T-cell (primary cell): Measurements from ENCODE around the gene HAUS3. TPM values are rescaled to one million over a fixed set of nuclear protein-coding genes. Genes with fewer than 3 reads are reported as not detected.

ENCODE experiments used
- ATAC-seq, 4 experiments: fragments of 200-7000 bp in 3 of 4; fragments of 150-1000 bp in 1 of 4; cut with Tn5 transposase; replicated peaks in 1 of 4; 1 replicate in 3 of 4; 2 replicates in 1 of 4; pipeline ENCODE4 v1.10.0; 2021; ENCODE audit warnings: moderate library complexity in 3 of 4, mild to moderate bottlenecking in 2 of 4, moderate number of reproducible peaks in 1 of 4
- CTCF ChIA-PET, 2 donors: fragments of 300-600 bp; sonication (Branson Sonifier 250); formaldehyde crosslinking; loops; one replicate each; lab custom pipeline; 2022; ENCODE audit warnings: antibody characterized with exemption in 2 of 2; lab: Charles Lee
- POLR2A ChIA-PET, 2 donors: fragments of 300-600 bp; sonication (Branson Sonifier 250); formaldehyde crosslinking; loops; one replicate each; lab custom pipeline; 2022; ENCODE audit warnings: antibody characterized with exemption in 2 of 2; lab: Charles Lee
- DNase-seq, 35 experiments: peaks; one replicate each; pipeline versions ENCODE4 v3.0.0 to v3.0.0-alpha.2; 2013 to 2023
- H3K27ac ChIP-seq: one replicate; pipeline ENCODE4 v1.5.1; 2013; ENCODE audit warnings: low read length
- H3K27me3 ChIP-seq, 2 experiments: replicated peaks in 1 of 2; 1 replicate in 1 of 2; 2 replicates in 1 of 2; pipeline versions ENCODE4 v1.6.1 to v1.7.0; 2013; ENCODE audit warnings: low read length in 1 of 2, mixed read lengths in 1 of 2; ENCODE audit not compliant: control insufficient read depth in 2 of 2, insufficient read depth in 2 of 2; ENCODE audit errors: extremely low read depth in 1 of 2
- H3K36me3 ChIP-seq, 2 donors: 1 replicate in 1 of 2; 2 replicates in 1 of 2; pipeline versions ENCODE4 v1.6.1 to v1.7.0; 2013; ENCODE audit warnings: low read length in 1 of 2; ENCODE audit not compliant: control insufficient read depth in 2 of 2, insufficient read depth in 1 of 2; ENCODE audit errors: extremely low read depth in 1 of 2
- H3K4me1 ChIP-seq, 2 experiments: 1 replicate in 1 of 2; 2 replicates in 1 of 2; pipeline versions ENCODE4 v1.6.1 to v1.7.0; 2013; ENCODE audit warnings: low read length in 2 of 2, mixed read lengths in 1 of 2; ENCODE audit not compliant: insufficient read depth in 2 of 2, control insufficient read depth in 1 of 2; ENCODE audit errors: extremely low read depth in 1 of 2
- H3K4me3 ChIP-seq, 2 donors: 1 replicate in 1 of 2; 2 replicates in 1 of 2; pipeline versions ENCODE4 v1.5.1 to v1.7.0; 2013; ENCODE audit warnings: mild to moderate bottlenecking in 2 of 2, low read length in 1 of 2, moderate library complexity in 1 of 2; ENCODE audit not compliant: control insufficient read depth in 1 of 2; ENCODE audit errors: extremely low read depth in 1 of 2
- H3K9me3 ChIP-seq: 2 replicates; pipeline ENCODE4 v1.7.0; 2013
- H3K27ac Mint-ChIP-seq, 2 donors: one replicate each; pipeline ENCODE4 v1.8.0; 2020 to 2021; ENCODE audit warnings: mild to moderate bottlenecking in 2 of 2, mixed read lengths in 2 of 2
- H3K27me3 Mint-ChIP-seq, 2 donors: one replicate each; pipeline ENCODE4 v1.8.0; 2021 to 2022; ENCODE audit warnings: mixed read lengths in 2 of 2
- H3K36me3 Mint-ChIP-seq: one replicate; pipeline ENCODE4 v1.8.0; 2021; ENCODE audit warnings: mixed read lengths
- H3K4me1 Mint-ChIP-seq, 3 donors: one replicate each; pipeline ENCODE4 v1.8.0; 2020 to 2022; ENCODE audit warnings: mixed read lengths in 3 of 3, mild to moderate bottlenecking in 1 of 3
- H3K4me3 Mint-ChIP-seq, 3 donors: one replicate each; pipeline ENCODE4 v1.8.0; 2020 to 2022; ENCODE audit warnings: mild to moderate bottlenecking in 3 of 3, mixed read lengths in 3 of 3, moderate library complexity in 3 of 3
- H3K9me3 Mint-ChIP-seq, 3 donors: one replicate each; pipeline ENCODE4 v1.8.0; 2020 to 2022; ENCODE audit warnings: mixed read lengths in 3 of 3
- WGBS: methylation state at CpG from one replicate; pipeline ENCODE4 v1.1.5; 2013; ENCODE audit warnings: missing lambda C conversion rate; ENCODE audit not compliant: insufficient coverage; 5-methylcytosine and 5-hydroxymethylcytosine counted together
- total RNA-seq, 35 experiments: library from RNA in 6 of 35; stranded (reverse) in 6 of 35; fragments of 120-200 nt in 1 of 35; gene quantifications; one replicate each; pipeline versions ENCODE4 v1.2.1 to v1.2.4 and lab custom pipeline; 2013 to 2026

Gene HAUS3
- total RNA-seq, 5 donors from 2014 or later (not counting 1 experiment from before 2014, with no cell fraction given): 29.3 to 94.0 (median 31.2) TPM

DNA sequence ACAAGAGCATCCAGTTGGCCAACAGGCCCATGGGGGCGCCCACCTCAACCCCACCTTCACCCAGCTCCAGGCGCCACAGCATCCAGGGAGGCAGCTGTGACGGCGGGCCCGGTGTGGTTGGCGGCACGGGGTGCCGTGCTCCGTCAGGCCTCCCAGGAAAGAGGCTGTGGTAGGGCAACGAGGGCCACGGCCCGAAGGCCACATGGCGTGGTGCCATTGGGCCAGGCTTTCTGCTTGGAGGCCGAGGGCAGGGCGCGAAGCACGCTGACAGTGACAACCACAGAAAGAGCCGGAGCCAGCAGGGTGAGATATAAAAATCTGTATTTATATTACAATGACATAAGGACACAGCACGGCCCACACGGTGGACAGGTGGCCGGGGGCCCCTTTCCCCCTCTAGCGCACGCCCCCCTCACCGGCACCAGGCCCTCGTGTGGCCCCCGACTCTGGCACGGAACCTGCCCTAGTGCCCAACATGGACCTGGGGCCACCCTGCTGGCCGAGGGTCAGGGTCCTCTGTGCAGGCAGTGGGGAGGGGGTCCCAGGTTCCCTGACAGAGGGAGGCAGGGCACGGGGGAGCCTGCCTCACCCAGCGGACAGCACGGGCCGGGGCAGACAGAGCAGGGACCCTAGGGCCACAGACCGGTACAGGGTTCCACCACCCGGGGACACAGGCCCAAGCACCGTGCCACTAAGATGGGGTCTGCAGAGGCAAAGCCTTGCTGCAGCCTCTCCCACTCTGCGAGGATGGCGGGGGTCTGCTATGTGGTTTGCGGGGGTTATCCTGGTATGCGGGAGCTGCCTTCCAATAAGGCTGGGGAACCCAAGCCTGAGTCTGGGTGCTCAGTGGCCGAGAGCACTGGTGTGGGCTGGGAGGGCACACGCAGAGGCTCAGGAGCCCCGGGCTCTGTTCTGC is 5.5 kb upstream of the HAUS3 start:
- DNase-seq (peak in 3 of 35 experiments; percentile 1 to 10 (median 4)), ATAC-seq (no peak)
- no peaks in the 10 kb centered on the region for H3K9me3 Mint-ChIP-seq
- Histone ChIP-seq H3K27me3 (no peaks in the 10 kb centered on the region), H3K4me3 (no peak overlapping the region), H3K4me1 (peaks cover 0 to 6% of the 10 kb centered on the region in 2 experiments), H3K27ac (no peak overlapping the region), H3K36me3 (peaks cover 19 to 32% of the 10 kb centered on the region in 2 donors), H3K9me3 (no peaks in the 10 kb centered on the region)
- H3K4me3 Mint-ChIP-seq: no peak overlapping the region
- ChIA-PET CTCF (interaction anchor here (0.6 kb wide), 2 partner anchors 102 to 157 kb away, joined by 3 read pairs; no protein-coding TSS in a partner anchor), POLR2A (no interaction called here)
- no peak overlapping the region for H3K27ac Mint-ChIP-seq
- H3K36me3 Mint-ChIP-seq: no peaks in the 10 kb centered on the region
- 94% methylated on average over 29 of the region's 42 CpGs for WGBS
- no peaks in the 10 kb centered on the region for H3K27me3 Mint-ChIP-seq
- H3K4me1 Mint-ChIP-seq: peaks cover 17 to 22% (median 22%) of the 10 kb centered on the region in 3 donors

DNA sequence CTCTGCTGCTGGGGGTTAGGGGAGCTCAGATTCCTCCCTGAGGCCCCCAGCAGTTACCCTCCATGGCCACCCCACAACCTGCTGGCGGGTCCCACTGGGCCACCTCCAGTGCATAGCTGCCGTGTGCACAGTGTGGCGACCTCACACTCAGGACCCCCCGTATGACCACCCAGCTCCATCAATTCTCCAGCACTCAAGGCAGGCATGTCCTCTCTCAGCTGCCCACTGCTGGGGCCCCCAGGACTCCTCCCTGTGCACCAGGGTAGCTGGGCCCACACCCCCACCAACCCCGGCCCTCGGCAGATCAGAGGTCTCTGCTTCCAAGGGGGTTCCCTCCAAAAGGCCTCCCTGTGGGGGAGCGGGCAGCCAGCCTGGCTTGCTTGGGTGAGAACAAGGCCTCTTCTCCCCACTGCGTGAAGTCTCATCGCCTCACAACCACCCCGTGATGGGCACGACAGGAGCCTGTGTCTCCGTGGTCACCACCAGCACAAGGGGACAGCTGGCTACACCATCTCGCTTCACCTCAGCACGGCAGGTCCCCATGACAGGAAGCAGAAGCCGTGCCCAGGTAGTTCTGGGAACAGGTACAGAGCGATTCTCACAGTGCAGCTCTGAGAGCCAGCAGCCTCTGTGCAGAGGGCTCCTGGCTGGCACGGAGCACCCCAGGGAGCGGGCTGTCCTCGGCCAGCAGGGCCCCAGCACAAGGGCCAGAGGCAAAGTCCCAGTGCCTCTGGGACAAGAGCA is 4.6 kb upstream of the HAUS3 start:
- H3K4me1 Mint-ChIP-seq: peaks cover 18 to 23% (median 22%) of the 10 kb centered on the region in 3 donors
- no peaks in the 10 kb centered on the region for H3K36me3 Mint-ChIP-seq
- no peaks in the 10 kb centered on the region for H3K9me3 ChIP-seq
- no peaks in the 10 kb centered on the region for H3K9me3 Mint-ChIP-seq
- H3K27me3 Mint-ChIP-seq: no peaks in the 10 kb centered on the region
- WGBS: 92% methylated on average over 19 of the region's 19 CpGs
- ATAC-seq: no peak
- no peaks in the 10 kb centered on the region for H3K27me3 ChIP-seq
- H3K36me3 ChIP-seq: peaks cover 17 to 25% of the 10 kb centered on the region in 2 donors
- ChIA-PET CTCF (interaction anchor here in 1 of 2 donors (0.6 kb wide), 1 partner anchor 158 kb away, joined by 3 read pairs; no protein-coding TSS in a partner anchor), POLR2A (no interaction called here)
- peak in 3 of 35 experiments; percentile 1 to 23 (median 12) for DNase-seq
- H3K27ac Mint-ChIP-seq: no peak overlapping the region
- H3K4me1 ChIP-seq: peaks cover 0 to 9% of the 10 kb centered on the region in 2 experiments
- H3K27ac ChIP-seq: no peak overlapping the region
- no peak overlapping the region for H3K4me3 ChIP-seq
- no peak overlapping the region for H3K4me3 Mint-ChIP-seq

DNA sequence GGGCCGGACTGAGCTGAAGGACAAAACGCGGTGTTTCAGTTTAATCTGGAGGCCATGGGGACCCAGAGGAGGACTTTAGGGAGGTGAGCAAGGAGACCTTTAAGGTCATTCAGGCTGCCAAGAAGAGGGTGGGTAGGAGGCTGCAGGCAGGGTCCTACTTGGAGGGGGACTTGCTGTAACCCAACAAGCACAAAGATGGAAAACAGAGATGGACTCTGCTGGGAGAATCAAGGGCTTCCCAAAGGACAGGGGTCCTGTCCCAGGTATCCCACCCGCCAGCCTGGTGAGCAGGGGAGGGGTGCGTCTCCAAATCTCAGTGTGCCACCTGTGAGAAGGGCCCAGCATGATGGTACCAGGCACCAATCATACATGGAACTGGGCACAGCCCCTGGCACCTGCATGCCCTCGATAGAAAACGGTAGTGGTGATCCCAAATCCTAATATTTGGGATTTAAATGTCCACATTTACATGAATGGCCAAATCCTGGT is 3.9 kb upstream of the HAUS3 start:
- Mint-ChIP-seq H3K27me3 (no peaks in the 10 kb centered on the region), H3K27ac (peak overlapping the region; percentile 44 to 76), H3K4me3 (no peak overlapping the region), H3K9me3 (no peaks in the 10 kb centered on the region), H3K36me3 (no peaks in the 10 kb centered on the region), H3K4me1 (peaks cover 20 to 28% (median 27%) of the 10 kb centered on the region in 3 donors)
- peak in 1 of 35 experiments; percentile 7 for DNase-seq
- Histone ChIP-seq H3K4me1 (peaks cover 1 to 9% of the 10 kb centered on the region in 2 experiments), H3K27ac (no peak overlapping the region), H3K36me3 (peaks cover 16 to 17% of the 10 kb centered on the region in 2 donors), H3K27me3 (no peaks in the 10 kb centered on the region), H3K9me3 (no peaks in the 10 kb centered on the region), H3K4me3 (no peak overlapping the region)
- no peak for ATAC-seq
- WGBS: 93% methylated on average over 7 of the region's 7 CpGs
- POLR2A ChIA-PET: no interaction called here
- CTCF ChIA-PET: no interaction called here

DNA sequence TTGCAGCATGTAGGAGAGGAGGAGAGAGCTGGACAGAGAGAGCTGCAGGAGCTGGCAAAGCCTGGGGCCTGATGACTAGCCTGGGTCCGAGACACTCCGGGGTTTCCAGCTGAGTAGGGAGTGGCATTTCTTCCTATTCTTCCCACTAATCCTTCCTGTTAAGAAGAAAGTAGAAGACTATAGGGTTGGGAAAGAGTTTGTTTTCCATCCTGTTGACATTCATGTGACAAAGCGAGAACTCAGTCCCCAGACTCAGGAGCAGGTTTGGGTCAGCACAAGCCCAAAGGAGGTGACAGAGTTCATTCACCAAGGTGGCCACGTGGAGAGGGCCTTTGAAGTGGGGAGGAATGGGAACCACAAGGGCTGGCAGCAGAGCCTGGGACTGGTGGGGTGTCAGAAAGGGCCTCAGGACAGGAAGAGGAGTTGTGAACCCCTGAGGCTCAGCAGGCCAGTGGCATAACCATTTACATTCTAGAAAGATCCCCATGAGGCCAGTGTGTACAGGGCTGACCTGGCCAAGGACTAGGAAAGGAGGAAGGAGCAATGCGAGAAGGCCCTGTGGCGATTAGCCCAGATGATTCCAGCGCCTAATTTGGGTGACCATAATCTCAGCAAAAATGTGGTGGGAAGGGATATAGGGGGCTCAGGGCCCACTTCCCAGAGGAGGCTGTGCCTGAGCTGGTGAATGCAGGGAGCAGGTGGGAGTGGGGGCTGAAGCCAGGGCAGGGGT is 3.3 kb upstream of the HAUS3 start:
- ATAC-seq: no peak
- Mint-ChIP-seq H3K36me3 (peaks cover 1% of the 10 kb centered on the region), H3K4me3 (no peak overlapping the region), H3K27me3 (no peaks in the 10 kb centered on the region), H3K9me3 (no peaks in the 10 kb centered on the region), H3K4me1 (peaks cover 26 to 34% (median 33%) of the 10 kb centered on the region in 3 donors), H3K27ac (peak overlapping the region; percentile 44 to 76)
- Histone ChIP-seq H3K4me3 (no peak overlapping the region), H3K4me1 (peaks cover 7 to 9% of the 10 kb centered on the region in 2 experiments), H3K9me3 (no peaks in the 10 kb centered on the region), H3K36me3 (peaks cover 15% of the 10 kb centered on the region in 2 donors), H3K27ac (no peak overlapping the region), H3K27me3 (no peaks in the 10 kb centered on the region)
- peak in 1 of 35 experiments; percentile 12 for DNase-seq
- POLR2A ChIA-PET: no interaction called here
- CTCF ChIA-PET: interaction anchor here in 1 of 2 donors (0.9 kb wide), 1 partner anchor 17 kb away, joined by 4 read pairs; the partner anchor contains the start of gene MXD4
- WGBS: 96% methylated on average over 4 of the region's 7 CpGs

DNA sequence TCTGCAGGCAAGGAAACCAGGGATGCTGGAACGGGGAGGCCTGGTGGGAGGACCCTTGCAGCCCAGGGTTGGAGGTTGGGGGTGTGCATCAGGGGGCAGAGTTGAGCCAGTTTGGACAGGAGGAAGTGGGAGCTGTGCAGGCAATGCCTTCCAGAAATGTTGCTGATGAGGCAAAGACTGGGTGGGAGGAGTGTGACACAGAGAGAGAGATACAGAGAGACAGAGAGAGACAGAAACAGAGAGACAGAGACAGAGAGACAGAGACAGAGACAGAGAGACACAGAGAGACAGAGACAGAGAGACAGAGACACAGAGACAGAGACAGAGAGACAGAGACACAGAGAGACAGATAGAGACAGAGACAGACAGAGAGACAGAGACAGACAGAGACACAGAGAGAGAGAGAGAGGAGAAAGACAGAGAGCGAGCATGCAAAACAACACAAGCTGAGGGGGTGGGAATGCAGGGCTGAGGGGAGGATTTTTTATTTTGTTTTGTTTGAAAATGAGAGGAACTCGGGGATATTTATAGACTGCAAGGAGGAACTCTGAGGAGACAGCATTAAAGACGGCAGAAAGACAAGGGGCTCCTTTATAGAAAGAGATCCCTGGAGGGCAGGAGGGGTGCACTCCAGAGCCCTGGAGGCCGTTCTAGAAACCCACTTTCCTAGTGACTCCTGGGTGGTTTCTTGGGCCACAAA is 1.9 kb upstream of the HAUS3 start:
- Histone ChIP-seq H3K27me3 (no peaks in the 10 kb centered on the region), H3K36me3 (peaks cover 3 to 5% of the 10 kb centered on the region in 2 donors), H3K27ac (peak overlapping the region; percentile 32), H3K4me1 (peaks cover 12 to 18% of the 10 kb centered on the region in 2 experiments), H3K9me3 (no peaks in the 10 kb centered on the region), H3K4me3 (no peak overlapping the region)
- DNase-seq (peak in 3 of 35 experiments; percentile 9 to 38 (median 12)), ATAC-seq (no peak)
- no peak overlapping the region for H3K4me3 Mint-ChIP-seq
- POLR2A ChIA-PET: no interaction called here
- H3K36me3 Mint-ChIP-seq: peaks cover 11% of the 10 kb centered on the region
- no peaks in the 10 kb centered on the region for H3K27me3 Mint-ChIP-seq
- peak overlapping the region; percentile 72 to 77 for H3K27ac Mint-ChIP-seq
- H3K9me3 Mint-ChIP-seq: no peaks in the 10 kb centered on the region
- WGBS: 64% methylated on average over 4 of the region's 5 CpGs
- H3K4me1 Mint-ChIP-seq: peaks cover 39 to 47% (median 44%) of the 10 kb centered on the region in 3 donors
- CTCF ChIA-PET: no interaction called here
